HG02571 (cell line): Measurements from ENCODE around the gene PRR7.

Source experiments
- ATAC-seq: cut with Tn5 transposase; IDR thresholded peaks from one replicate; pipeline ENCODE4 v1.9.1; 2021; ENCODE audit warnings: mild to moderate bottlenecking, moderate library complexity; ENCODE audit not compliant: unreplicated experiment

PRR7 gene

DNA sequence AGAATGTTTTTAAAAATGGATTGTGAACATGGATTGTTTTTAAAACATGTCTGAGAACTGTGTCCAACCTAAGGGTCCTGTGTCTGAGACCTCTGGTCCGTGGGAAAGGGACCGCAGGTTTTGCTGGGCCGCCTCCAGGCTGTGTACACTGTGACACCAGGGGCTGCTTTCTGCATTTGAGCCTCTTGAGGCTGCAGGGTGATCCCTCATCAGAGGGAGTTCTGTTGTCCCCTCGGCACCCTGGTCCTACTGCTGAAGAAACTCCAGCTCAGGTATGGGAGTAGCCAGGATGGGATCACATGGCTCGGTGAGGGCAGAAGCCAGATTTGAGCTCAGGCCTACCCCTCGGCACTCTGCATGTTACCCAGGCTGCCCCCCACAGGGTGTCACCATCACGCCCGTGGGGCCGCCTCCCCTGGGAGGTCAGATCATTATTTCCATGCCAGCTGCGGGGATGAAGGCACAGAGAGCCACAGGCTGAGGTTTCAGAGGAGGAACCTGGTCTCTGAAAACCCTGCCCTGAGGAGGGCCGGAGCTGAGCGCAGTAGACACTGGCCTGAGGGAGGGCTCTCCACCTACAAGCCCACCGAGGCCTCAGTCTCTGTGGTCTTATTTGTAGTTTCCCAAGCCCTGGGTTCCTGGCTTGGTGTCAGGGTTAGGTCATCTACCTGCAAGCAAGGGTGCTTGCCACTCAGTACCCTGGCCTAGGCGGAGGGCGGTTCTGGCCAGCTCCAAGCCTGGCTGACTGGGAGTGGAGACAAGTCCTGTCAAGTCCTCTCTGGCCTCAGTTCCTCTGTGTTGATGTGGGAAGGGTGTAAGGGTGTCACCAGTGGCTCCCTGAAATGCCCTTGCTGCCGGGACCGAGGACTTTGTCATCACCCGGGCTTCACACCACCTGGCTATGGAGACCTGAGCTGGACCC, 2.8 kb downstream of the PRR7 start:
- no peak for ATAC-seq

DNA sequence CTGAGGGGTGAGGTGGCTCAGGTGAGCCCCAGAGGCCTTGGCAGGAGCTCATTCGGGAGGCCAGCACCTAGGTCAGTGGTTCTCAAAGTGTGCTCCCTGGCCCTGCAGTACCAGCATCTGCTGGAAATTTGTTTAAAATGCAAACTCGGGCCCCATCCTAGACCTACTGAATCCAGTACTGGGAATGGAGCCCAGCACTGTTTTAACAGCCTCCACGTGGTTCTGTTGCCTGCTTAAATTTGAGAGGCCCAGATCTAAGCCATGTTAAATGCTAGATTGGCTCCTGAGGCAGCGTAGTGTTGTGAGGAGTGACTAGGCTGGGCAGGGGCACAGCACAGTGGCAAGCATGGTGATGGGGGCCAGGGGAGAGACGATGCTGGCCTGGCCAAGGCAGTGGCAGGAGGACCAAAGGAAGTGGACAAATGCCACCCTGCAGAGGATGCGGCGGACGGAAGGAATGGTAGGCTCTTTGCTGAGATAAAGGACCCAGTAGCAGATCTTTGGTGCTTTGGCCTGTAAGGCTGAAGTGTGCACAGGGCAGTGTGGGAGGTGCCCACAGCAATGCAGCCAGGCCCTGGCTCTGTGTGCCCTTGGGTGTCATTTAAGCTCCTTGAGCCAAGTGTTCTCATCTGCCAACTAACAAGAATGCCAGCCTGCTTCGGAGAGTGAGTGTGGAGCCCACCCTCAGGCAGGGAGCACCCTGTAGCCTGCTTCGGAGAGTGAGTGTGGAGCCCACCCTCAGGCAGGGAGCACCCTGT, 4.2 kb downstream of the PRR7 start:
- ATAC-seq, result no peak

DNA sequence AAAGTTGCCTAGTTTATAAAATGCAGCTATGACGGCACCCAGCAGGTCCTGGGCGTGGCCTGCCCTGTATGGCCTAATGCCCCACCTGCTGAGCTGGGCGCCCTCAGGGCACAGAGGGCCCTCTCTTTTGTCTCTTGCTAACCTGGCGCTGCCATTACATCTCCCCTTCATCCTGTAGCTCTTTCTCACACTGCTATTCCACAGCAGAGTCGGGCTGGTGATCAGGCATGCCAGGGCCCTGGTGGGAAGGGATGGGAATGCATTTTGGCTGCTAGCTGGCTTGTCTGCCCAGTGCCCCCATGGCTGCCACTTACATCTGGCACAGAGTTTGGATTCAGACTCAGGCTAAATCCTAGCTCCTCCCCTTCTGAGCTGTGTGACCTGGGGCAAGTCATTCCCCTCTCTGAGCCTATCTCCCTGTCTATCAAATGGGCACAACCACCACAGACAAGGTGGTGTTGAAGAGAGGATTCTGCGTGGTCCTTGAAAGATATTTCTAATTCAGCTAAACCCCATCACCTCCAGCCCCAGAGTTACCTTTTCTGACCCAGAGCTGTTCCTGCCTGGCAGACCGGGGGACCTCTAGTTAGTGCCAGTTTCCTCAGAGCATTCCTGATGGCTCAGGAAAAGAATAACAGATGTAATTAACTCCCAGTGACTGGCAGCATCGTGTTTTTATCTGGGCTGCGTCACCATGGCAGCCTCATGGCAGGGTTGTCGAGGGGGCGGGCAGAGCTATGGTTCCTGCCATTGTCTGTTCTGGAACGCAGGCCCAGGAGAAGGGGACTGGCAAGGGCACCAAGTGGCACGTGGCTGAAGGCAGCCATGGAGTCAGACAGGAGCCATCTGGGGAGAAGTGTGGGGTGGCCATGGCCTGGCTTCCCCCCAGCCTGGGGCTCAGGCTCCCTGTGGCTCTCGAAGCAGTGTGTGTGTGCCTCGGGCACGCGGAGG, 6.3 kb downstream of the PRR7 start:
- ATAC-seq, result no peak

DNA sequence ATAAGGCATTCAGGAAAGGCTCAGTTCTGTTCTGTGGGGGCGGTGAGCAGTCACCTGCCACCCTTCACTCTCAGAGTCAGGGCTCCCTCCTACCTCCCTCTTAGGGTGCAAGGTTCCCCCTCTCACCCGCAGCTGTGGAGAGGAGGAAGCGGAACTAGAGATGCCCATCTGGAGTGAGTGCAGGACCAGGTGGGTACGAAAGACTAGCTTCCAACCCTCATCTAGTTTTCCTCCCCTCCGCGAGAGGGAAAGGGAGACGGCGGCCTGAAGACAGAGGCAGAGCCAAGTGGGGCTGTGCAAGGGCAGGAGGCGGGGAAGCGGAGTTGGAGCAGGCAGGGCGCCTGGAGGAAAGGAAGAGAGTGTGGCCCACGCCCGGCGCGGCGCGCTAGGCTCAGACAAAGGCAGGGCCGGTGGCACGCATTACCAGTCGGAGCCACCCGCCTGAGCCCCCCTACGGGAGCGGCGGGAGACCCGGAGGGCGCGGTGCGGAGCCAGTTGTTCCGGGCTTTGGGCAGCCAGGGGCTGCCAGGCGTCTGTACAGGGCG, 7.3 kb downstream of the PRR7 start:
- peak; percentile 3 for ATAC-seq

DNA sequence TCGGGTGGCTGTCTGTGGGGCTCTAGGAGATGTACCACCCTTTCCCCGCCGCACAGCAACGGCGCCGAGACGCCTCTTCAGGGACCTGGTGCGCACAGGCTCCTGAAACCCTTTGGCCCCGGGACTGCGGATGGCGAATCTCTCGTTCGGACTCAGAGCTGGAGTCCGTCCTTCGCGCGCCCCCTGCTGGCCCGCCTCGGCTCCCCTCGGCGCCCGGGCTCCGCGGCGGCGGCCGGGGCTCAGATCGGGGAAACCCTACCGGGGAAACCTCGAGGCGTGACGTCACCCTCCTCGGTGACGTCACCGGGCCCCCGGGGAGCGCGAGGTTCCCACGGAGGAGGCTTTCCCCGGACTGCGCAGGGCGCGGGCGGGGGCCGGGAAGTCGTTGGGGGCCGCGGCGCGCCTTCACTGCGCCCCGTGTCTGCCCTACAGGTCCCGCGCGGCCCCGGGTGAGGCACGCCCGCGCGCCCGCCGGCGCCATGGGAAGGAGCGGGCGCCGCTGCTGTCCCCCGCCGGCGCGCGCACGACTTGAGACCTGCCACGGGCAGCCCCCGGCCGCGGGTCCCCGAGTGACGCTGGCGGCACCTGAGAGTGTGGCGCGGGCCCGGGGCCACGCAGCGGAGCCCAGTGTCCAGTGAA, 7.9 kb downstream of the PRR7 start:
- peak; percentile 45 for ATAC-seq

DNA sequence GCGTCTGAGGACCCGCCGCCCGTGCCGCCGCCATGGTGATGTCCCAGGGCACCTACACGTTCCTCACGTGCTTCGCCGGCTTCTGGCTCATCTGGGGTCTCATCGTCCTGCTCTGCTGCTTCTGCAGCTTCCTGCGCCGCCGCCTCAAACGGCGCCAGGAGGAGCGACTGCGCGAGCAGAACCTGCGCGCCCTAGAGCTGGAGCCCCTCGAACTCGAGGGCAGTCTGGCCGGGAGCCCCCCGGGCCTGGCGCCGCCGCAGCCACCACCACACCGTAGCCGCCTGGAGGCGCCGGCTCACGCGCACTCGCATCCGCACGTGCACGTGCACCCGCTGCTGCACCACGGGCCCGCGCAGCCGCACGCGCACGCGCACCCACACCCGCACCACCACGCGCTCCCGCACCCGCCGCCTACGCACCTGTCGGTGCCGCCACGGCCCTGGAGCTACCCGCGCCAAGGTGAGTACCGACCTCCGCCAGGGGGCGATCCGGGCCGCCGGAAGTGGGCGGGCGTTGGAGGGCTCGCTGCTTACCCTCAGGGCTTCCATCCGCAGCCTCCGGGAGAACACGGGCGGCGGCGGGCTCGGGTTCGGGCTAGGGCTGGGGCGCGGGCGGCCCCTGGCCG, 8.5 kb downstream of the PRR7 start:
- ATAC-seq, result peak; percentile 47

DNA sequence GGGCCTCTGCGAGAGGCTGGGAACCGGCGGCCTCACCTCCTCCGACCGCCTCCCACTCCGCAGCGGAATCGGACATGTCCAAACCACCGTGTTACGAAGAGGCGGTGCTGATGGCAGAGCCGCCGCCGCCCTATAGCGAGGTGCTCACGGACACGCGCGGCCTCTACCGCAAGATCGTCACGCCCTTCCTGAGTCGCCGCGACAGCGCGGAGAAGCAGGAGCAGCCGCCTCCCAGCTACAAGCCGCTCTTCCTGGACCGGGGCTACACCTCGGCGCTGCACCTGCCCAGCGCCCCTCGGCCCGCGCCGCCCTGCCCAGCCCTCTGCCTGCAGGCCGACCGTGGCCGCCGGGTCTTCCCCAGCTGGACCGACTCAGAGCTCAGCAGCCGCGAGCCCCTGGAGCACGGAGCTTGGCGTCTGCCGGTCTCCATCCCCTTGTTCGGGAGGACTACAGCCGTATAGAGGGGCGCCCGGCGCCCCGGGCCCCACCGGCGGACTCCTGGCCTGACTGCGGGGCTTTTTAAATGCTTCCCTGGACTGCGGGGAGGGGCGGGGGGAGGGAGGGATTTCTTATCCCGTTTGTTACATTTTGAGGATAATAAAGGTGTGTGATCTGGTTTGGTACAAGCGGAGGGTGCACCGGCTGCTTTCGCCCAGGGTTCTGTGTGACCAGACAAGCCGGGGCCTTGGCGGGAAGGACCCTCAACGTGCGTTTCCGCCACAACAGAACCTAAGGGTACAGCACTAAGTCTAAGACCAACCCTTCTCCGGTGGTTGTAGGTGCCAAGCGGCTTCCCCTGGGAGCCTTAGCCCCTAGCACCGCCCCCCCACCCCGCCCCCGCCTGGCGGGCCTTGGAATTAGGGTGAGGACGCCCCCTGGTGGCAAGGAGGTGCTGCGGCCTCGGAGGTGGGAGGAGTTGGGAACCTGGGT, 9.3 kb downstream of the PRR7 start:
- ATAC-seq, result peak; percentile 10

DNA sequence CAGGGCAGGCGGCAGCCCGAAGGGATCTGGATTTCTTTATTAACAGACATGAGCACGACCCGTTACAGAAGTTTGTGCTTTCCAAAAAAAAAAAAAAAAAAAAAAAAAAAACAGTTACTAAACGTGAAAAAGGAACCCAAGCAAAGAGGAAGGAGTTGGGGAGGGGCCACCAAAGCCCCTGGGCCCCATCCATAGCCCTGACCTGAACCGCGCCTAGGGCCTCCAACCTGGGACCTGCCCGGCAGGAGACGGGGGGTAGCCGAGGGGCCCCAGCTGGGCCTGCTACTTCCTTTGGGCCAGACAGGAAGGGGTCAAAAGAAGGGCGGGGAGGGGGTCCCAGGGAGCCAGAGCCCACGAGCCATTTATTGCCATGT, 10.0 kb downstream of the PRR7 start:
- no peak for ATAC-seq

DNA sequence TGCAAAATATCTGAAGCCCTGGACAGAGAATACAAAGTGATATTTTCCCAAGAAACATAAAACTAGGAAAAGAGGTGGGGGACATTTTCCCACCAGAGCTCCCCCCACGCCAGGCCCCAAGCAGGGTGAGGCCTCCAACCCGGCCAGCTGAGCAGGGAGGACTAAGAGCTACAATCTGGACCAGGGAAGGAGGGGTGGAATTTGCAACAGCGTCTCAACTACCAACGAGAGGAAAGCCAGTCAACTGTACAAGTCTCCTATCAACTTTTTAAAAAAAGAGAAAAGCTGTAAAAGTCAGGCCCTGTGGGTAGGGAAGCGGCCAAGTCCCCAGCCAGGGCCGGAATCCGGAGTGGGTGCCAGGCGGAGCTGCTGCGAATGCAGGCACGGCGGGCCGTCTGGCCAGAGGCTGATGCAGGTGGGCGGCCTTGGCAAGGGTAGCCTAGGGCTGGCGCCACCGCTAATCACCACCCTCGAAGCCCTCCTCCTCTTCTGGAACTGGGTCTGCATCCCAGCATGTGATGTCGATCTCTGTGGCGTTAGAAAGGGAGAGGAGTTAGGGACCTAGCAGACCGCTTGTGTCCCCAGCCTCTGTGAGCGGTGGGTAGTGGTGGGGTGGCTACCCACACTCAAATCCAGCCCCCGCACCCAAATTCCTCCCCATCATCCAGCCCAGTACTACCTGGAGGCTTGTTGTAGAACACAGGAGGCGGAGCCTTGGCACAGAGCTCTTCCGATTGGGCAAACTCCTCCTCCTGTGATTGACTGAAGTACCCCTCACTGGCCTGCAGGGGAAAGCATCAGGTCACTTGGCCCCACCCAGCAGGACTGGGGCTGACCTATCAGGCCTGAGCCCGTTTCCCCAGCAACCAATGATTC, 10.6 kb downstream of the PRR7 start:
- no peak for ATAC-seq

DNA sequence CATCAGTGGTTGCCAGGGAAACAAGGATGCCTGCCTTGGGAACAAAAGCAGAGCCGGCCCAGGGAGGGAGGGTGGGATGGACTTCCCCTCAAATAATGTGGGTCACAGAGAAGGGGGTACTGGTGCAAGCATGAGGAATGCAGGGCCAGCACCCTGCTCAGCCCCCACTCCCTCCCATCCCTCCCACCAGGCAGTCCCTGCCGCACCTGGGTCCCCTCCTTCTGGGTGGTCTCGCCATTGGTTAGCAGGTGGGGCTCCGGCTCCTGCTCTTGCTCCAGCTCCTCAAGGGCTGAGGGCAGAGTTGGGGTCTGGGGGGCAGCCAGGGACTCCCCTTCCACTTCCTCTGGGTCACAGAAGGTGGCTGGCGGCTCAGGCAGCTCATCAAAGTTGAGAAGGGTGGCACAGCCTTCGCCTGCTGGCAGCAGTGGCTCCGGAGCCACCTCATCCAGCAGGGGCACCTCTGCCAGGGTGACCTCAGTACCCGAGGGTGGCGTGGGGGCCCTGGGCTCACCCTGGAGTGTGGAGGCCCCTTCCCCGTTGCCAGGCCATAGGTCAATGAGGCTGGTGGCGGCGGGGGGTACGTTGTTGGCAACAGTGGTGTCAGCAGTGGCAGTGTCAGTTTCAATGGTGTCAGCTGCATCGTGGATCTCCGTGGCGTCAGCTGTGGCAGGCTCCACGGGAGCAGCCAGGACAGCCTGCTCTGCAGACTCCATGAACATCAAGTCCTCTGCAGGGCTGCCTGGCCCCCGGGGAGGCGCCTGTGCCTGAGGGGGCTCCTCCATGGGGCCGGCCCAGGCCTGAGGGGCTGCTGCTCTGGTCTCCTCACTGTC, 11.5 kb downstream of the PRR7 start:
- ATAC-seq, result no peak

DNA sequence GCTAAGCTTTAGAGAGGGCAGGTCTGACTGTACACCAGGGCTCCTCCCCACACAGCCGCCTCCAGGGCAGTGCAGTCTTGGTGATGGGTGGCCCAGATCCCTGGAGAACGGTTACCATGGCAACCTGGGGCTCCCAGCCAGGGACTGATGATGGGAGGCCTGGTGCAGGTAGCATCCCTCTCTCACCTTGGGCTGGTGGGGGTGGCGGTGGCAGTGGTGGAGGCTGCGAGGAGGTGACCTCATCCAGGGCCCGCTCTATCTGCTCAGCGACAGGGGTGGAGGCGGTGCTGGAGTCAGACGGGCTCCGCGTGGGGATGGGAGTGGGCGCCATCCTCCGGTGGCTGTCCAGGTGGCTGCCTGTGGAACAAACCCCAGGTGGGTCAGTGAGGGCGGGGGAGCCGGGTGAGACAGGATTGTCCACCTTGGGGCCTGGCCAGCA, 12.3 kb downstream of the PRR7 start:
- no peak for ATAC-seq

DNA sequence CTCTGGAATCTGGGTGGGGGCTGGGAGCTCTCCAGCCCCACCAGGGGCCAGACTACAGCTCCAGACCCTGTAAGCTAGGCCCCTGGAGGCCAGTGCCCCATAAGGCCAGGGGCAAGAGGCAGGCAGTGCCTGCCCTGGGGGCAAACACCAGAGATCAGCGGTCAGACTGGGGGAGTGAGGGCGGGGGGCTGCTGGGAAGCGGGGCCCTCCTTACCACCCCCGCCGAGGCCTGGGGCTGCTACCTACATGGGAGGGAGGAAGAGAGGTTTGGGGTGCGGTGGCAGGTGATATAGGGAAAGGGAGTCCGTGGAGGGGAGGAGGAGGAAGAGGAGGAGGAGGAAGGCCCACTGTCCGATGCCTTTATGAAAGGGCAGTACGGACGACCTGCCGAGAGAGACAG, 12.7 kb downstream of the PRR7 start:
- ATAC-seq, result no peak

DNA sequence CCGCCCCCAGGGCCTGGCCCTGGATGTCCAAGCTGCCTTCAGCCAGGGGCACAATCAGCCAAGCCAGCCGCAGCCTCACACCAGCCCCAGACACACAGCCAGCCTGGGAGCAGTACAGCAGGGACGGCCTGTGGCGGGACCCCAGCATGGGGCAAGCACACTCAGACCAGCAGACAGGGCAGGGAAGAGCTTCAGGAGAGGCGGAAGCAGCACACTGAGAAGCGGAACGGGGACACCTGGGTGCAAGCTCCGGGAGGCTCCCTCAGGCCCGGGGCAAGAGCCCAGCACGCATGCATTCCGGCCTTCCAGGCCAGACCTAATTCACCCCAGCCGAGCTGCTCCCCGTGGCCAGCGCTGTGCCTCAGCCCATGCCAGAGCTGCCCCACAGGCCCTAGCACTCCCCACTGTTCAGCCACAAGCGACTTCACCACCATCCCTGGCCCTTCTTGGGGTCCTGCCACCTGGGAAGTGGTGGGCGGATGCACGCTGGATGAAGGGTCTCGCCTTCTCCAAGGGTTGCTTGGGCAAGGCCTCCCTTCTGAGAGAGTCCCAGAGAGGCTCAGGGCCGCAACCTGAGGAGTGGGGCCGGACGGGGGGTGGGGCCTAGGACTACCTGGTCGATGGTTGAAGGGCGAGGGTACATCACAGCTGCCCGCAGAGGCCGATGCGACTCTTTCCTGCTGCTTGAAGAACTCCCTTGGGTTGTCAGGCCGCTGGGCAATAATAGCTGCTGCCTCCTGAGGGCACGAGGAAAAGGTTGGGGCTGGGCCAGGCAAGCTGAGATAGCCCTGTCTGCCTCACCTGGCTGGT, 13.4 kb downstream of the PRR7 start:
- no peak for ATAC-seq

DNA sequence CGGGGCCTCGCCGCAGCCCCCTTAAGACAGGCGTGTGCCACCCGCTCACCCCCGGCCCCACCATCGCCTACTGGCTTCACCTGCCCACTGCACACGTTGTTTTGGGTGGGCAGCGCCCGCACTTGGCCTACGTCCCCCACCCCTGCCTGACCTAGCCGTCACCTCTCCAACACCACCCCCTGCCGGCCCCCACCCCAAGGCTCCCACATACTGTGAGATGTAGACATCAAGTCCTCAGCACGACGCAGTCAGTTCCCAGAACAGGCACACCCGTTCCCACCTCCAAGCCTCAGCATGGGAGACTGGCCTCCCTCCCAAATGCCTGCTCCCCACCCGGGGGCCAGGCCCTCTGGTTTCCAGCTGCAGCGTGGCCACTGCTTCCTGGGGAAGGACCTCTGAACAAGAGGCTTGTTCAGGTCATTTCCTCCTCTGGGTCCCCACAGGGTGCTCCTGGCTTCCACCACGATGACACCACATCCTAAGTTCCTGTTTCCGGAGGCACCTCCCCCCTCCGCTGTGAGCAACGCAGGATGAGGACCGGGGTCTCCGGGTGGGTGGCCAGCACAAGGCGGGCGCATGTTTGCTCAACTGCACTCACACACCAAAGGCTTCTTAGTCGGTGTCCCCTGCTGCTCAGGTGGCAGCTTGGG, 15.5 kb downstream of the PRR7 start:
- ATAC-seq, result no peak

DNA sequence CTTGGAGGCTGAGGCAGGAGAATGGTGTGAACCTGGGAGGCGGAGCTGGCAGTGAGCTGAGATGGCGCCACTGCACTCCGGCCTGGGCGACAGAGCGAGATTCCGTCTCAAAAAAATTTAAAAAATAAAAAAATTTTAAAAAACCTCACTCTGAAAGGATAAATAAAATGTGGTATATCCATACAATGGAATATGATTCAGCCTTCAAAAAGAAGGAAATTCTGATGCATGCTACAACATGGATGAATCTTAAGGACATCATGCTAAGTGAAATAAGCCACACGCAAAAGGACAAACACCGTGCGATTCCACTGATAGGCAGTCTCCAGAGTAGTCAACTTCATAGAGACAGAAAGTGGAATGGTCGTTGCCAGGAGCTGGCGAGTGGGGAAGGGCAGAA, 18.4 kb downstream of the PRR7 start:
- no peak for ATAC-seq

DNA sequence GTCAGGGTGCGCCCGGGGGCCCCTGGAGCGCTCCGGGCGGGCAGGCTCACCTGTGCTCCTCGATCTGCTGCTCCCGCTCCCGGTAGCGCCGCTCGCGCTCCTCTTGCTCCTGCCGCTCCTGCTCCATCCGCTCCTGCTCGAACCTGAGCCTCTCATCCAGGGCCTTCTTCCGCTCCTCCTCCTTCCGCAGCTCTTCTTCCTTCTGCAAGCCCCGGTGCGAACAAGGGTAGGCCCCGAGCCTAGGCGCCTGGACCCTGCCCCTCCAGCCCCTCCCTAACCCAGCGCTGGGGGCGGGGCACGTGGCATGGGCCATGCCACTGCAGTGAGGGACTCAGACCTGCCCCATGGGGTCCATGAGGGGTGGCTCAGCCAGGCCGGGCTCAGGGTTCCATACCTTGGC, 20.2 kb downstream of the PRR7 start:
- ATAC-seq, result no peak
